ENCODE measurements around the gene GART. TPM values are rescaled to one million over a fixed set of nuclear protein-coding genes. Genes with fewer than 3 reads are reported as not detected.

Gene GART
- total and polyA plus RNA-seq, 2 of the 8 experiments (the other 6 are each of a cell fraction or from before 2014, with no cell fraction given) = 23.1 to 231 TPM

GRCh38 chr21:33479679-33480480, 62.0 kb downstream of the GART start, which contains the start of gene TMEM50B:
TMEM50B (minus strand) TSS chr21:33479974; CDS start chr21:33468885, 11,089 bp downstream.
- Histone ChIP-seq H2BK5ac (ENCODE audit: low read depth, low read length) (0 out of 2 replicates have a peak within 1 kb of the TSS, but pooled peaks have one; percentile 20), H4K8ac (ENCODE audit: extremely low read depth, insufficient read depth, low read length) (peak within 1 kb of the TSS; percentile 94)
- 1% methylated on average over 47 of the region's 93 CpGs; no CpG with 5 or more reads in 1 of the 2 experiments for WGBS, 2 experiments (ENCODE audit: extremely low coverage in 1 of 2, insufficient coverage in 1 of 2, insufficient read length in 1 of 2, insufficient replicate concordance in 2 of 2, low coverage in 1 of 2, low lambda C conversion rate in 2 of 2, missing lambda C conversion rate in 1 of 2)
- TF ChIP-seq RBBP5 (IDR thresholded peaks at IDR 0.05; ENCODE audit: borderline replicate concordance, low read depth, low read length) (0 out of 2 replicates have a peak, but pooled peaks have one; percentile 35), SAP30 (IDR thresholded peaks at IDR 0.05; ENCODE audit: insufficient read depth, insufficient replicate concordance, low read length) (no peak), CEBPB (IDR thresholded peaks at IDR 0.05; ENCODE audit: low read depth, low read length) (no peak), NRF1 (IDR thresholded peaks at IDR 0.05; ENCODE audit: low read depth, low read length) (no peak), POU5F1 (IDR thresholded peaks at IDR 0.05; ENCODE audit: low read depth, low read length) (no peak), TAF7 (optimal IDR thresholded peaks at IDR 0.05; ENCODE audit: borderline replicate concordance, low read depth, low read length) (peak; percentile 83), BACH1 (IDR thresholded peaks at IDR 0.05; ENCODE audit: low read length) (peak; percentile 47; the same call in 1 of the 2 replicates), JUND (IDR thresholded peaks at IDR 0.05; ENCODE audit: low read length) (no peak), RNF2 (IDR thresholded peaks at IDR 0.05; ENCODE audit: borderline replicate concordance, low read depth, low read length, missing control alignments, poor library complexity, severe bottlenecking) (no peak), KDM1A (IDR thresholded peaks at IDR 0.05; ENCODE audit: borderline replicate concordance, low read length) (no peak)

More at GRCh38 chr21:33479679-33480480, 62.0 kb downstream of the GART start, which contains the start of gene TMEM50B:
- peak within 1 kb of the TSS; percentile 43; the same call in 1 of the 2 replicates for H3K27ac ChIP-seq (ENCODE audit: low read depth, low read length)
- peak within 1 kb of the TSS; percentile 74 for H4K91ac ChIP-seq (replicated peaks; ENCODE audit: insufficient read length, low read length)
- peaks cover 2% of the 10 kb centered on the region in 2 experiments for H4K20me1 ChIP-seq (replicated peaks in 1 of 2; ENCODE audit: control insufficient read depth in 1 of 2, insufficient read depth in 2 of 2, low read length in 2 of 2)
- peak within 1 kb of the TSS; percentile 69 to 88 (median 74) for H3K9ac ChIP-seq (replicated peaks in 1 of 4; ENCODE audit: extremely low read depth in 1 of 4, low read depth in 3 of 4, low read length in 3 of 4)
- peaks cover 10% of the 10 kb centered on the region for H3K23me2 ChIP-seq (ENCODE audit: low read depth, low read length)
- no peak within 1 kb of the TSS for H3K23ac ChIP-seq (ENCODE audit: insufficient read length)
- no peaks in the 10 kb centered on the region for H3K27me3 ChIP-seq (replicated peaks in 1 of 4; ENCODE audit: control insufficient read depth in 3 of 4, extremely low read depth in 1 of 4, insufficient read depth in 3 of 4, low read length in 3 of 4)
- H3K79me1 ChIP-seq (ENCODE audit: low read depth, low read length) = no peaks in the 10 kb centered on the region
- H3K9me3 ChIP-seq (ENCODE audit: insufficient read depth in 2 of 2, low read depth in 1 of 2, low read length in 1 of 2) = no peaks in the 10 kb centered on the region
- no peak within 1 kb of the TSS for H2BK20ac ChIP-seq (ENCODE audit: low read length)
- peak within 1 kb of the TSS; percentile 79 for H3K56ac ChIP-seq (replicated peaks; ENCODE audit: insufficient read length, low read depth, low read length)
- peak within 1 kb of the TSS; percentile 88 for H3K18ac ChIP-seq (ENCODE audit: extremely low read depth, low read length)
- H3K4me1 ChIP-seq (replicated peaks in 1 of 4; ENCODE audit: control insufficient read depth in 3 of 4, insufficient read depth in 4 of 4, low read length in 3 of 4) = 0 out of 7 replicates have a peak, but pooled peaks cover 0 to 6% (median 0%) of the 10 kb centered on the region in 4 experiments
- H2BK15ac ChIP-seq (ENCODE audit: low read length) = no peak within 1 kb of the TSS
- peak within 1 kb of the TSS; percentile 92 for H2AFZ ChIP-seq (ENCODE audit: low read length)
- H3K79me2 ChIP-seq (ENCODE audit: control insufficient read depth in 1 of 2, insufficient read depth in 2 of 2, low read length in 2 of 2) = peaks cover 0 to 5% of the 10 kb centered on the region in 2 experiments; a peak in 1 of 4 replicates
- H2AK5ac ChIP-seq (ENCODE audit: low read depth, low read length) = no peak within 1 kb of the TSS
- peak within 1 kb of the TSS; percentile 88 to 95 for H3K4me2 ChIP-seq (ENCODE audit: insufficient read depth in 1 of 2, low read depth in 2 of 2, low read length in 2 of 2)
- H3K14ac ChIP-seq (ENCODE audit: insufficient read length) = no peak within 1 kb of the TSS
- H3K4ac ChIP-seq (replicated peaks; ENCODE audit: insufficient read length, low read depth, low read length) = no peak within 1 kb of the TSS
- H3K36me3 ChIP-seq (ENCODE audit: control insufficient read depth in 2 of 4, insufficient read depth in 4 of 4, low read length in 3 of 4) = no peaks in the 10 kb centered on the region
- ChIA-PET CTCF (ENCODE audit: partially characterized antibody) (interaction anchor here (0.8 to 1.5 kb wide), 9 partner anchors 10 to 412 kb away, joined by 3 to 5 read pairs (median 4); no protein-coding TSS in a partner anchor), POLR2A (ENCODE audit: partially characterized antibody) (interaction anchor here (0.8 to 4.2 kb wide), 11 partner anchors 11 to 654 kb away, joined by 3 to 30 read pairs (median 5); partner anchors contain the start of genes DNAJC28, IFNAR1 and SON)
- DNase-seq (ENCODE audit: low read depth in 1 of 2, low spot score in 2 of 2) = peak; percentile 88 to 95
- H3K4me3 ChIP-seq (ENCODE audit: extremely low read depth in 1 of 4, insufficient read depth in 2 of 4, low read depth in 3 of 4, low read length in 4 of 4) = peak within 1 kb of the TSS; percentile 75 to 87 (median 77)
- peak within 1 kb of the TSS; percentile 39; the same call in 1 of the 2 replicates for H2BK12ac ChIP-seq (ENCODE audit: low read depth, low read length)
- H2BK120ac ChIP-seq (replicated peaks; ENCODE audit: low read depth, low read length) = no peak within 1 kb of the TSS
- H4K5ac ChIP-seq (ENCODE audit: insufficient read length, low read depth, low read length) = peak within 1 kb of the TSS; percentile 80
- no peak for FAIRE-seq
